IMR-90 (cell line): ENCODE results near the gene CHRD.

Source experiments
- BHLHE40 ChIP-seq: fragments of 150-350 bp; IDR thresholded peaks from 2 replicates; pipeline ENCODE4 v1.6.1; 2016; ENCODE audit warnings: mild to moderate bottlenecking, low read depth, low read length
- CEBPB ChIP-seq: IDR thresholded peaks from 2 replicates; pipeline ENCODE4 v1.6.1; 2012; ENCODE audit warnings: low read depth, low read length, improper control_type of control experiment
- CHD1 ChIP-seq: IDR thresholded peaks from 2 replicates; pipeline ENCODE4 v1.6.1; 2012; ENCODE audit warnings: low read depth, low read length, improper control_type of control experiment
- FOS ChIP-seq: fragments of 150-350 bp; IDR thresholded peaks from 2 replicates; pipeline ENCODE4 v1.6.1; 2016; ENCODE audit warnings: low read depth, low read length
- MAFK ChIP-seq: IDR thresholded peaks from 2 replicates; pipeline ENCODE4 v1.6.1; 2012; ENCODE audit warnings: low read depth, low read length, improper control_type of control experiment
- MXI1 ChIP-seq: IDR thresholded peaks from 2 replicates; pipeline ENCODE4 v1.6.1; 2012; ENCODE audit warnings: low read depth, mild to moderate bottlenecking, low read length, moderate library complexity, borderline replicate concordance
- POLR2A ChIP-seq: IDR thresholded peaks from 2 replicates; pipeline ENCODE4 v1.6.1; 2012; ENCODE audit warnings: mild to moderate bottlenecking, low read depth, low read length
- RAD21 ChIP-seq: IDR thresholded peaks from 2 replicates; pipeline ENCODE4 v1.6.1; 2012; ENCODE audit warnings: low read length, improper control_type of control experiment
- RCOR1 ChIP-seq: IDR thresholded peaks from 2 replicates; pipeline ENCODE4 v1.6.1; 2012; ENCODE audit warnings: mild to moderate bottlenecking, low read length, improper control_type of control experiment; ENCODE audit not compliant: insufficient replicate concordance
- RFX5 ChIP-seq: IDR thresholded peaks from 2 replicates; pipeline ENCODE4 v1.8.0; 2012; ENCODE audit warnings: low read depth, mild to moderate bottlenecking, low read length, moderate library complexity
- SMC3 ChIP-seq: fragments of 150-350 bp; IDR thresholded peaks from 2 replicates; pipeline ENCODE4 v1.6.1; 2016; ENCODE audit warnings: low read depth, mild to moderate bottlenecking, antibody characterized with exemption, low read length, moderate library complexity
- TF ChIP-seq, protein P1 (sequence below): conservative IDR thresholded peaks from 2 replicates; pipeline ENCODE4 v1.5.1; 2012; ENCODE audit warnings: mild to moderate bottlenecking, low read depth, low read length, improper control_type of control experiment
- TF ChIP-seq, protein P2 (sequence below): fragments of 150-350 bp; IDR thresholded peaks from 2 replicates; pipeline ENCODE4 v1.6.1; 2017; ENCODE audit warnings: mild to moderate bottlenecking, antibody characterized with exemption, low read length, low read depth
- TF ChIP-seq, protein P3 (sequence below): fragments of 150-350 bp; IDR thresholded peaks from 2 replicates; pipeline ENCODE4 v1.6.1; 2016; ENCODE audit warnings: low read depth, mild to moderate bottlenecking, low read length, moderate library complexity, borderline replicate concordance

DNA sequence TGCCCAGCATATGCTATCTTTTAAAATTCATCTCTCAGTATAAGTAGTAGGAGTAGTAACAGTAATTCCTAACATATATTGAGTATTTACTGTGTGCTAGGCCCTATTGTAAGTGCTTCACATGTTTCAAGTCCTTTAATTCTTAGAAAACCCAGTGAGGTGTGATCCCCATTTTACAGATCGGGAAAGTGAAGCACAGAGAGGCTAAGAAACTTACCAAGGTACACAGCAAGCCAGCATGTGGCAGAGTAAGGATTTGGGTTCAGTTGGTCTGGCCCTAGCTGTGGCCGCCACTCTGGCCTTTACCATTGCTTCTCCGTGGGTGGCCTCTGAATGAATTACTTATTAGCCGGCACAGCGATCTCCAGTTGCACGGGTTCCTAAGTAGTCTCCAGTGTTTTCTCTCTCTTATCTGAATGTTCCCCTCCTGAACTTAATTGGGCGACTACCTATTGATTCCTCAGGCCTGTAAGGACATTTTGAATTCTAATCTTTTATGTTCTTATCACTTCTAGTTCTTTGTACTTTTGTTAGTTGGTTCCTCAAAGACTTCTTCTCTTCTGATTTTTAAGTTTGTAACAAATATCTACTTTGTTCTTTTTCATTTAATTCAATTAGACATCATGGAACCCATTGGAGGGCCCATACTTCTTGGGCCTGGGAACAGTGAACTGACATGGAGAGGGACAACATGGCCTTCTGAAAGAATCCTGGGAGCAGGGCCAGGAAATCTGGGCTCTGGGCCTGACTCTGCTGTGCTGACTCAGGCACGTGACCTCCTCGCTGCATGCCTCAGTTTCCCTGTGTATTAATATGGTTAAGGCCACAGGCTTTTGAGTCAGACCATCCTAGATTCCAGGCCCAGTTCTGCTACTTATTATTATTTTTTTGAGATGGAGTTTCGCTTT, 30.0 kb upstream of the CHRD start:
- no peak for TF ChIP-seq MXI1
- TF ChIP-seq POLR2A: no peak
- TF ChIP-seq, protein P1, sequence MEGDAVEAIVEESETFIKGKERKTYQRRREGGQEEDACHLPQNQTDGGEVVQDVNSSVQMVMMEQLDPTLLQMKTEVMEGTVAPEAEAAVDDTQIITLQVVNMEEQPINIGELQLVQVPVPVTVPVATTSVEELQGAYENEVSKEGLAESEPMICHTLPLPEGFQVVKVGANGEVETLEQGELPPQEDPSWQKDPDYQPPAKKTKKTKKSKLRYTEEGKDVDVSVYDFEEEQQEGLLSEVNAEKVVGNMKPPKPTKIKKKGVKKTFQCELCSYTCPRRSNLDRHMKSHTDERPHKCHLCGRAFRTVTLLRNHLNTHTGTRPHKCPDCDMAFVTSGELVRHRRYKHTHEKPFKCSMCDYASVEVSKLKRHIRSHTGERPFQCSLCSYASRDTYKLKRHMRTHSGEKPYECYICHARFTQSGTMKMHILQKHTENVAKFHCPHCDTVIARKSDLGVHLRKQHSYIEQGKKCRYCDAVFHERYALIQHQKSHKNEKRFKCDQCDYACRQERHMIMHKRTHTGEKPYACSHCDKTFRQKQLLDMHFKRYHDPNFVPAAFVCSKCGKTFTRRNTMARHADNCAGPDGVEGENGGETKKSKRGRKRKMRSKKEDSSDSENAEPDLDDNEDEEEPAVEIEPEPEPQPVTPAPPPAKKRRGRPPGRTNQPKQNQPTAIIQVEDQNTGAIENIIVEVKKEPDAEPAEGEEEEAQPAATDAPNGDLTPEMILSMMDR: no peak
- no peak for TF ChIP-seq SMC3
- TF ChIP-seq FOS: no peak
- no peak for TF ChIP-seq MAFK
- TF ChIP-seq, protein P2, sequence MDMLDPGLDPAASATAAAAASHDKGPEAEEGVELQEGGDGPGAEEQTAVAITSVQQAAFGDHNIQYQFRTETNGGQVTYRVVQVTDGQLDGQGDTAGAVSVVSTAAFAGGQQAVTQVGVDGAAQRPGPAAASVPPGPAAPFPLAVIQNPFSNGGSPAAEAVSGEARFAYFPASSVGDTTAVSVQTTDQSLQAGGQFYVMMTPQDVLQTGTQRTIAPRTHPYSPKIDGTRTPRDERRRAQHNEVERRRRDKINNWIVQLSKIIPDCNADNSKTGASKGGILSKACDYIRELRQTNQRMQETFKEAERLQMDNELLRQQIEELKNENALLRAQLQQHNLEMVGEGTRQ: no peak
- no peak for TF ChIP-seq CEBPB
- no peak for TF ChIP-seq RAD21
- no peak for TF ChIP-seq RFX5
- TF ChIP-seq, protein P3, sequence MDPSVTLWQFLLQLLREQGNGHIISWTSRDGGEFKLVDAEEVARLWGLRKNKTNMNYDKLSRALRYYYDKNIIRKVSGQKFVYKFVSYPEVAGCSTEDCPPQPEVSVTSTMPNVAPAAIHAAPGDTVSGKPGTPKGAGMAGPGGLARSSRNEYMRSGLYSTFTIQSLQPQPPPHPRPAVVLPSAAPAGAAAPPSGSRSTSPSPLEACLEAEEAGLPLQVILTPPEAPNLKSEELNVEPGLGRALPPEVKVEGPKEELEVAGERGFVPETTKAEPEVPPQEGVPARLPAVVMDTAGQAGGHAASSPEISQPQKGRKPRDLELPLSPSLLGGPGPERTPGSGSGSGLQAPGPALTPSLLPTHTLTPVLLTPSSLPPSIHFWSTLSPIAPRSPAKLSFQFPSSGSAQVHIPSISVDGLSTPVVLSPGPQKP: no peak
- TF ChIP-seq CHD1: no peak
- no peak for TF ChIP-seq BHLHE40
- TF ChIP-seq RCOR1: no peak
